CD4-positive, alpha-beta T cell (primary cell): ENCODE data around the gene LPP. TPM values are rescaled to one million over a fixed set of nuclear protein-coding genes. Genes with fewer than 3 reads are reported as not detected.

Experiments
- ATAC-seq: fragments of 200-7000 bp; cut with Tn5 transposase; one replicate; pipeline ENCODE4 v1.10.0; 2022; ENCODE audit warnings: mild to moderate bottlenecking; ENCODE audit not compliant: poor library complexity
- CTCF ChIA-PET: fragments of 350-600 bp; sonication (Branson Sonifier 250); formaldehyde crosslinking; loops from one replicate; lab custom pipeline; 2021; ENCODE audit warnings: antibody characterized with exemption, inconsistent platforms; lab: Charles Lee
- POLR2A ChIA-PET: fragments of 350-600 bp; sonication (Branson Sonifier 250); formaldehyde crosslinking; loops from one replicate; lab custom pipeline; 2021; ENCODE audit warnings: antibody characterized with exemption, inconsistent platforms; lab: Charles Lee
- DNase-seq, 14 experiments: peaks; one replicate each; pipeline ENCODE4 v3.0.0-alpha.2; 2013 to 2020; ENCODE audit warnings: mixed read lengths in 2 of 14
- H3K27ac ChIP-seq, 2 donors: one replicate each; pipeline versions ENCODE4 v1.5.1 to v1.7.0; 2013; ENCODE audit warnings: low read length in 2 of 2, low read depth in 1 of 2, mild to moderate bottlenecking in 1 of 2
- H3K27me3 ChIP-seq, 2 experiments: 1 replicate in 1 of 2; 2 replicates in 1 of 2; pipeline versions ENCODE4 v1.6.1 to v1.7.0; 2013; ENCODE audit warnings: low read length in 2 of 2, control low read depth in 1 of 2, mild to moderate bottlenecking in 1 of 2, moderate library complexity in 1 of 2; ENCODE audit not compliant: insufficient read depth in 2 of 2, control insufficient read depth in 1 of 2
- H3K36me3 ChIP-seq: one replicate; pipeline ENCODE4 v1.6.1; 2013; ENCODE audit warnings: low read length, control low read depth; ENCODE audit not compliant: insufficient read depth
- H3K4me1 ChIP-seq: one replicate; pipeline ENCODE4 v1.6.1; 2013; ENCODE audit warnings: low read length, control low read depth; ENCODE audit not compliant: insufficient read depth
- H3K4me3 ChIP-seq: one replicate; pipeline ENCODE4 v1.5.1; 2013; ENCODE audit warnings: mild to moderate bottlenecking, low read length, moderate library complexity
- H3K9me3 ChIP-seq, 2 experiments: 1 replicate in 1 of 2; 2 replicates in 1 of 2; pipeline versions ENCODE4 v1.6.1 to v1.7.0; 2013; ENCODE audit warnings: low read length in 2 of 2, mild to moderate bottlenecking in 2 of 2, control low read depth in 1 of 2, moderate library complexity in 1 of 2; ENCODE audit not compliant: control insufficient read depth in 1 of 2, insufficient read depth in 1 of 2
- H3K27ac Mint-ChIP-seq: one replicate; pipeline ENCODE4 v1.8.0; 2020; ENCODE audit warnings: mixed read lengths
- H3K27me3 Mint-ChIP-seq: one replicate; pipeline ENCODE4 v1.8.0; 2021; ENCODE audit warnings: mixed read lengths
- H3K36me3 Mint-ChIP-seq: one replicate; pipeline ENCODE4 v1.8.0; 2021; ENCODE audit warnings: low read depth, mixed read lengths
- H3K4me1 Mint-ChIP-seq: one replicate; pipeline ENCODE4 v1.8.0; 2021; ENCODE audit warnings: low read depth, mixed read lengths
- H3K4me3 Mint-ChIP-seq: one replicate; pipeline ENCODE4 v1.8.0; 2020; ENCODE audit warnings: mild to moderate bottlenecking, mixed read lengths
- H3K9me3 Mint-ChIP-seq: one replicate; pipeline ENCODE4 v1.8.0; 2020; ENCODE audit warnings: mixed read lengths
- CTCF ChIP-seq: fragments of 200-600 bp; IDR thresholded peaks from one replicate; pipeline ENCODE4 v1.8.0; 2022; ENCODE audit warnings: antibody characterized with exemption, mild to moderate bottlenecking
- intact Hi-C, 2 experiments: fragments of 100-400 bp; cut with DNase I in 1 of 2; cut with micrococcal nuclease in 1 of 2; formaldehyde crosslinking; loops; one replicate each; pipeline versions ENCODE4 v1.15.1 to v1.9.0; 2023 to 2025; cut with DNase I, micrococcal nuclease
- total RNA-seq, 174 experiments: library from RNA in 2 of 174; stranded (reverse) in 2 of 174; gene quantifications; one replicate each; pipeline ENCODE4 v1.2.3 and lab custom pipeline; 2021 to 2026

The LPP gene
- total RNA-seq, 2 experiments from 2014 or later: 45.6 to 45.9 TPM

- no peak for TF ChIP-seq CTCF
- Histone ChIP-seq H3K4me3 (no peak overlapping the region), H3K36me3 (no peaks in the 10 kb centered on the region), H3K27me3 (no peaks in the 10 kb centered on the region), H3K27ac (no peak overlapping the region), H3K4me1 (no peaks in the 10 kb centered on the region), H3K9me3 (no peaks in the 10 kb centered on the region)
- Mint-ChIP-seq H3K27ac (no peak overlapping the region), H3K4me1 (no peaks in the 10 kb centered on the region), H3K36me3 (no peaks in the 10 kb centered on the region), H3K4me3 (no peak overlapping the region), H3K9me3 (no peaks in the 10 kb centered on the region), H3K27me3 (no peaks in the 10 kb centered on the region)
- DNase-seq: peak in 2 of 14 experiments; percentile 6 to 13
- POLR2A ChIA-PET: no interaction called here
- CTCF ChIA-PET: no interaction called here
- intact Hi-C loops: no loop called here
- no peak for ATAC-seq
Measured at GRCh38 chr3:188573291-188573940, 419.5 kb downstream of the LPP start.

- POLR2A ChIA-PET: no interaction called here
- Histone ChIP-seq H3K9me3 (no peaks in the 10 kb centered on the region), H3K27ac (no peak overlapping the region), H3K36me3 (no peaks in the 10 kb centered on the region), H3K4me1 (no peaks in the 10 kb centered on the region), H3K4me3 (no peak overlapping the region), H3K27me3 (no peaks in the 10 kb centered on the region)
- no peaks in the 10 kb centered on the region for H3K36me3 Mint-ChIP-seq
- CTCF ChIA-PET: no interaction called here
- ATAC-seq: no peak
- H3K27ac Mint-ChIP-seq: no peak overlapping the region
- no peak overlapping the region for H3K4me3 Mint-ChIP-seq
- no peaks in the 10 kb centered on the region for H3K9me3 Mint-ChIP-seq
- no peaks in the 10 kb centered on the region for H3K4me1 Mint-ChIP-seq
- no peak for DNase-seq
- intact Hi-C loops: no loop called here
- no peak for TF ChIP-seq CTCF
- H3K27me3 Mint-ChIP-seq: no peaks in the 10 kb centered on the region
Measured at GRCh38 chr3:188573956-188574355, 420.0 kb downstream of the LPP start.

GRCh38 chr3:188574885-188575284 is 420.9 kb downstream of the LPP start:
- Histone ChIP-seq H3K9me3 (no peaks in the 10 kb centered on the region), H3K27me3 (no peaks in the 10 kb centered on the region), H3K4me1 (no peaks in the 10 kb centered on the region), H3K4me3 (no peak overlapping the region), H3K27ac (no peak overlapping the region), H3K36me3 (no peaks in the 10 kb centered on the region)
- H3K27ac Mint-ChIP-seq: no peak overlapping the region
- no peak for DNase-seq
- POLR2A ChIA-PET: no interaction called here
- H3K4me3 Mint-ChIP-seq: no peak overlapping the region
- no peaks in the 10 kb centered on the region for H3K27me3 Mint-ChIP-seq
- H3K36me3 Mint-ChIP-seq: no peaks in the 10 kb centered on the region
- TF ChIP-seq CTCF: no peak
- no peaks in the 10 kb centered on the region for H3K9me3 Mint-ChIP-seq
- ATAC-seq: no peak
- CTCF ChIA-PET: no interaction called here
- intact Hi-C loops: no loop called here
- H3K4me1 Mint-ChIP-seq: no peaks in the 10 kb centered on the region
